Keratinocyte (primary cell): ENCODE measurements around the gene B4GALNT4. TPM values are rescaled to one million over a fixed set of nuclear protein-coding genes. Genes with fewer than 3 reads are reported as not detected.

Experiments used
- DNase-seq: peaks from one replicate; pipeline ENCODE4 v3.0.0-alpha.2; 2011; ENCODE audit warnings: low read depth, missing footprints, low spot score
- FAIRE-seq: peaks from 2 replicates; lab custom pipeline; 2011; peaks lifted over from hg19 to GRCh38; lab: Jason Lieb, UNC
- H2AFZ ChIP-seq: 2 replicates; pipeline ENCODE4 v1.6.0; 2012; ENCODE audit warnings: low read length, control low read depth, inconsistent platforms; ENCODE audit not compliant: control insufficient read depth
- H3K27ac ChIP-seq: 2 replicates; pipeline ENCODE4 v1.5.1; 2011; ENCODE audit warnings: low read length; ENCODE audit not compliant: control insufficient read depth, insufficient read depth
- H3K27me3 ChIP-seq: 3 replicates; pipeline ENCODE4 v1.6.0; 2011; ENCODE audit warnings: low read length; ENCODE audit not compliant: control insufficient read depth, insufficient read depth; ENCODE audit errors: extremely low read depth
- H3K36me3 ChIP-seq, 2 experiments: 2 replicates in 1 of 2; 3 replicates in 1 of 2; pipeline ENCODE4 v1.5.1; 2011; ENCODE audit warnings: low read length in 2 of 2, mild to moderate bottlenecking in 1 of 2; ENCODE audit not compliant: control insufficient read depth in 2 of 2, insufficient read depth in 2 of 2; ENCODE audit errors: extremely low read depth in 1 of 2
- H3K4me1 ChIP-seq: 3 replicates; pipeline ENCODE4 v1.5.1; 2011; ENCODE audit warnings: low read length; ENCODE audit not compliant: control insufficient read depth, insufficient read depth; ENCODE audit errors: extremely low read depth
- H3K4me2 ChIP-seq: 3 replicates; pipeline ENCODE4 v1.6.0; 2011; ENCODE audit warnings: low read depth, low read length; ENCODE audit not compliant: control insufficient read depth, insufficient read depth; ENCODE audit errors: extremely low read depth
- H3K4me3 ChIP-seq, 3 experiments: fragments of 200-600 bp in 1 of 3; sonication (generic) in 1 of 3; 2 replicates in 2 of 3; 3 replicates in 1 of 3; pipeline ENCODE4 v1.5.1; 2011 to 2016; ENCODE audit warnings: low read length in 3 of 3, mild to moderate bottlenecking in 3 of 3, control low read depth in 2 of 3, inconsistent platforms in 1 of 3, low read depth in 1 of 3, mixed read lengths in 1 of 3, mixed run types in 1 of 3, moderate library complexity in 1 of 3; ENCODE audit not compliant: control insufficient read depth in 2 of 3, insufficient read depth in 2 of 3; ENCODE audit errors: extremely low read depth in 1 of 3
- H3K79me2 ChIP-seq: 2 replicates; pipeline ENCODE4 v1.6.0; 2012; ENCODE audit warnings: low read length; ENCODE audit not compliant: control insufficient read depth, insufficient read depth
- H3K9ac ChIP-seq: 3 replicates; pipeline ENCODE4 v1.6.0; 2011; ENCODE audit warnings: low read length; ENCODE audit not compliant: control insufficient read depth, insufficient read depth; ENCODE audit errors: extremely low read depth
- H3K9me1 ChIP-seq: 3 replicates; pipeline ENCODE4 v1.6.0; 2011; ENCODE audit warnings: low read length; ENCODE audit not compliant: control insufficient read depth, insufficient read depth; ENCODE audit errors: extremely low read depth
- H3K9me3 ChIP-seq: 2 replicates; pipeline ENCODE4 v1.5.1; 2012; ENCODE audit warnings: low read depth, low read length; ENCODE audit not compliant: control insufficient read depth
- H4K20me1 ChIP-seq: 3 replicates; pipeline ENCODE4 v1.6.0; 2011; ENCODE audit warnings: low read length; ENCODE audit not compliant: control insufficient read depth, insufficient read depth; ENCODE audit errors: extremely low read depth
- EZH2 ChIP-seq: IDR thresholded peaks from one replicate; pipeline ENCODE4 v1.6.1; 2012; ENCODE audit warnings: inconsistent platforms, mild to moderate bottlenecking, low read length, moderate library complexity
- dilution Hi-C: fragments of 300-500 bp; cut with MboI; formaldehyde crosslinking; loops from one replicate; pipeline ENCODE4 v1.7.0; 2020; ENCODE audit warnings: low sequenced_read_pairs; ENCODE audit not compliant: extremely low pct_ligation_motif_present
- polyA plus RNA-seq, 5 experiments: library from polyadenylated mRNA; depleted of rRNA in 3 of 5; stranded (reverse) in 3 of 5; stranded (forward) in 1 of 5; unstranded in 1 of 5; fragments of >200 nt; gene quantifications; 1 replicate in 1 of 5; 2 replicates in 3 of 5; 3 replicates in 1 of 5; pipeline versions ENCODE4 v1.2.1 to v1.2.3, GENCODE V29; 2011 to 2012; ENCODE audit warnings: missing spikeins in 2 of 5, low read depth in 1 of 5, low replicate concordance in 1 of 5
- TF ChIP-seq, protein P1 (sequence below), 3 experiments: IDR thresholded peaks in 1 of 3; conservative IDR thresholded peaks in 1 of 3; optimal IDR thresholded peaks in 1 of 3; 2 replicates in 2 of 3; 3 replicates in 1 of 3; pipeline versions ENCODE3 to v1.5.1; 2011; ENCODE audit warnings: low read length in 3 of 3, mild to moderate bottlenecking in 3 of 3, moderate library complexity in 2 of 3, control low read depth in 1 of 3, inconsistent platforms in 1 of 3; ENCODE audit not compliant: insufficient read depth in 2 of 3; ENCODE audit errors: extremely low read depth in 1 of 3

Gene B4GALNT4
- polyA plus RNA-seq, 1 donor (not counting 4 experiments of a cell fraction or from before 2014, with no cell fraction given): 7.3 TPM

DNA sequence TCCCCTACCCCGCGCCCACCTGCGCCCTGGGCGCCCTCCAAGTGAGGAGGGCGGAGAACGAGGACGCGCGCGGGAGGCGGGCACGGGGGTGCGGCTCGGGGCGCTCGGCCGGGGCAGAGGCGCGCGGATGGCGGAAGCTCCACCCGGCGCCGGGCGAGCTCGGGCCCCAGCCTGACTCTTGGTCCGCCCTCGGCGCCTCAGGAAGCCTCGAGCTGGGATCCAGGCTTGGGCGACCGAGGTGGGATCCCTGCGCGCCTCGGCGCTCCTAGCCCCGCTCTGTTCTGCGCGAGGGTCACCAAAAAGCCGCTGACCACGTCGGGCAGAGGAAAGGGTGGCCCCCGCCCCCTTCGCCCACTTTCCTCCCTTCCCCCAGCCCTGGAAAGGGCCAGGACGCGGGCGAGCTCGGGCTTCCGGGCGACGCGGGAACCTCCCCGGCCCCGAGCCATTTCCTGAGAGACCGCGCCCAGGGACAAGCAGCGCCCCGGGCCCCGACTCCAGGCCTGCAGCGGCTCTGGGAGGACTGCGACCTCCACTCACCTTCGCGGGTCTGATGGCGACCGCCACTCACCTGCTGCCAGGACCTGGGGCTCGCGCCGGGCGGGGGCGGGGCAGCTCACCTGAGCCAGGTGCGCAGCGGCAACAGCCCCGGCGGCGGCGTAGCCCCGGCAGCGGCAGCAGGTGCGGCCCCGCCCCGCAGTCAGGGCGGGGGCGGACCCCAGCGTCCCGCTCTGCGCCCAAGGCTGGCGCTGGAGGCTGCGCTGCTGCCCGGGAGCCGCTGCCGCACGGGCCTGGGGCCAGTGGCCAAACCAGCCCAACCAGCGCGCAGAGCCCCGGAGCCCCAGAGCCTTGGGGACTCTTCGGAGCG lies 47.7 kb downstream of the B4GALNT4 start:
- no peaks in the 10 kb centered on the region for H3K9me1 ChIP-seq
- H3K79me2 ChIP-seq: no peaks in the 10 kb centered on the region
- H3K9ac ChIP-seq: peak overlapping the region; percentile 54
- H3K27ac ChIP-seq: no peak overlapping the region
- H3K27me3 ChIP-seq: peaks cover 4% of the 10 kb centered on the region
- H3K4me3 ChIP-seq: peak overlapping the region; percentile 45 to 68 (median 62)
- H3K36me3 ChIP-seq: peaks cover 0 to 4% of the 10 kb centered on the region in 2 experiments
- peaks cover 4% of the 10 kb centered on the region for H4K20me1 ChIP-seq
- peaks cover 19% of the 10 kb centered on the region for H3K4me1 ChIP-seq
- peak overlapping the region; percentile 40 for H2AFZ ChIP-seq
- no peak for TF ChIP-seq EZH2
- TF ChIP-seq, protein P1, sequence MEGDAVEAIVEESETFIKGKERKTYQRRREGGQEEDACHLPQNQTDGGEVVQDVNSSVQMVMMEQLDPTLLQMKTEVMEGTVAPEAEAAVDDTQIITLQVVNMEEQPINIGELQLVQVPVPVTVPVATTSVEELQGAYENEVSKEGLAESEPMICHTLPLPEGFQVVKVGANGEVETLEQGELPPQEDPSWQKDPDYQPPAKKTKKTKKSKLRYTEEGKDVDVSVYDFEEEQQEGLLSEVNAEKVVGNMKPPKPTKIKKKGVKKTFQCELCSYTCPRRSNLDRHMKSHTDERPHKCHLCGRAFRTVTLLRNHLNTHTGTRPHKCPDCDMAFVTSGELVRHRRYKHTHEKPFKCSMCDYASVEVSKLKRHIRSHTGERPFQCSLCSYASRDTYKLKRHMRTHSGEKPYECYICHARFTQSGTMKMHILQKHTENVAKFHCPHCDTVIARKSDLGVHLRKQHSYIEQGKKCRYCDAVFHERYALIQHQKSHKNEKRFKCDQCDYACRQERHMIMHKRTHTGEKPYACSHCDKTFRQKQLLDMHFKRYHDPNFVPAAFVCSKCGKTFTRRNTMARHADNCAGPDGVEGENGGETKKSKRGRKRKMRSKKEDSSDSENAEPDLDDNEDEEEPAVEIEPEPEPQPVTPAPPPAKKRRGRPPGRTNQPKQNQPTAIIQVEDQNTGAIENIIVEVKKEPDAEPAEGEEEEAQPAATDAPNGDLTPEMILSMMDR (optimal IDR thresholded peaks at IDR 0.05 in 1 of 3, IDR thresholded peaks at IDR 0.05 in 1 of 3, conservative IDR thresholded peaks at IDR 0.05 in 1 of 3; ENCODE audit: extremely low read depth in 1 of 3, insufficient read depth in 2 of 3, low read length in 3 of 3): no peak
- peak overlapping the region; percentile 78 for H3K4me2 ChIP-seq
- FAIRE-seq (no peak), DNase-seq (no peak)
- no peaks in the 10 kb centered on the region for H3K9me3 ChIP-seq
- dilution Hi-C loops: no loop called here

GRCh38 chr11:417652-418342 lies 48.5 kb downstream of the B4GALNT4 start:
- Histone ChIP-seq H3K4me2 (peak overlapping the region; percentile 78), H3K9ac (no peak overlapping the region), H3K9me3 (no peaks in the 10 kb centered on the region), H4K20me1 (peaks cover 3% of the 10 kb centered on the region), H3K9me1 (no peaks in the 10 kb centered on the region), H3K27ac (no peak overlapping the region), H3K27me3 (peaks cover 4% of the 10 kb centered on the region), H3K4me1 (peaks cover 19% of the 10 kb centered on the region), H3K36me3 (peaks cover 0 to 4% of the 10 kb centered on the region in 2 experiments), H3K4me3 (peak overlapping the region in 1 of 3 experiments; percentile 68), H3K79me2 (no peaks in the 10 kb centered on the region), H2AFZ (no peak overlapping the region)
- dilution Hi-C loops: no loop called here
- no peak for DNase-seq
- no peak for FAIRE-seq
- no peak for TF ChIP-seq EZH2
- TF ChIP-seq, protein P1 (optimal IDR thresholded peaks at IDR 0.05 in 1 of 3, IDR thresholded peaks at IDR 0.05 in 1 of 3, conservative IDR thresholded peaks at IDR 0.05 in 1 of 3; ENCODE audit: extremely low read depth in 1 of 3, insufficient read depth in 2 of 3, low read length in 3 of 3): no peak
